SK-N-SH treated with all-trans-retinoic acid at 6 μM for 48 hours (cell line): ENCODE measurements around the gene CSAG2.

Experiments
- ZNF8 ChIP-seq: fragments of 450-650 bp; formaldehyde crosslinking; IDR thresholded peaks from 2 replicates; pipeline ENCODE4 v1.5.0; 2020; ENCODE audit warnings: mild to moderate bottlenecking, moderate library complexity
- TF ChIP-seq, protein P1 (sequence below): fragments of 250-450 bp; sonication (Bioruptor Pico); IDR thresholded peaks from 2 replicates; pipeline ENCODE4 v1.8.0; 2021; ENCODE audit warnings: low read depth, mild to moderate bottlenecking, moderate library complexity, borderline replicate concordance

DNA sequence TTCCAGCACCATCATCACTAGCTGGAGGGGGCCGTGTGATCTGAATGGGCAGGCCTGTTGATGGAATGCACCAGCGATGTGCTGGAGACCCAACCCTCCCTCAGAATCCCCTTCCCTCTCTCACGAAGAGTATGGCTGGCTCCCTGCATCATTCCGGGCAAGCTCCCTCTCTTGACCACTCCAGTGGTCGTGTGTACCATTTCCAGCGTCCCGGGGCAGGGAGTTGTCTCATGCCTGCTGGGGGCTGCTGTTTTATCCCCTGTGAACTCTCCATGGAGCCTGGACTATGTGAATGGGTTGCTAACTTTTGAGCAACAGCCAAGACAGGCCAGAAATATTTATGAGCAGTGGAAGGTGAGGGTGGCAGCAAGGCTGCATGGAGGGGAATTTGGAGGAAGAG is 16.3 kb upstream of the CSAG2 start:
- TF ChIP-seq ZNF8 (CRISPR knock-in tag) = no peak
- TF ChIP-seq, protein P1, sequence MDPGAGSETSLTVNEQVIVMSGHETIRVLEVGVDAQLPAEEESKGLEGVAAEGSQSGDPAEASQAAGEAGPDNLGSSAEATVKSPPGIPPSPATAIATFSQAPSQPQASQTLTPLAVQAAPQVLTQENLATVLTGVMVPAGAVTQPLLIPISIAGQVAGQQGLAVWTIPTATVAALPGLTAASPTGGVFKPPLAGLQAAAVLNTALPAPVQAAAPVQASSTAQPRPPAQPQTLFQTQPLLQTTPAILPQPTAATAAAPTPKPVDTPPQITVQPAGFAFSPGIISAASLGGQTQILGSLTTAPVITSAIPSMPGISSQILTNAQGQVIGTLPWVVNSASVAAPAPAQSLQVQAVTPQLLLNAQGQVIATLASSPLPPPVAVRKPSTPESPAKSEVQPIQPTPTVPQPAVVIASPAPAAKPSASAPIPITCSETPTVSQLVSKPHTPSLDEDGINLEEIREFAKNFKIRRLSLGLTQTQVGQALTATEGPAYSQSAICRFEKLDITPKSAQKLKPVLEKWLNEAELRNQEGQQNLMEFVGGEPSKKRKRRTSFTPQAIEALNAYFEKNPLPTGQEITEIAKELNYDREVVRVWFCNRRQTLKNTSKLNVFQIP (CRISPR knock-in tag) = no peak
